Mononuclear cell (primary cell): ENCODE data around the gene ALS2CL. TPM values are rescaled to one million over a fixed set of nuclear protein-coding genes. Genes with fewer than 3 reads are reported as not detected.

Experiments used
- H3K27me3 ChIP-seq: 2 replicates; pipeline ENCODE4 v1.6.0; 2011; ENCODE audit warnings: low read length, control low read depth; ENCODE audit not compliant: insufficient read depth
- H3K4me1 ChIP-seq: 2 replicates; pipeline ENCODE4 v1.5.1; 2011; ENCODE audit warnings: mild to moderate bottlenecking, low read length, control low read depth; ENCODE audit not compliant: insufficient read depth
- H3K4me3 ChIP-seq: 2 replicates; pipeline ENCODE4 v1.5.1; 2011; ENCODE audit warnings: mild to moderate bottlenecking, low read length, moderate library complexity
- H3K9me3 ChIP-seq: 2 replicates; pipeline ENCODE4 v1.5.1; 2011; ENCODE audit warnings: low read depth, mild to moderate bottlenecking, control low read depth, low read length
- total RNA-seq: library from RNA; depleted of rRNA; stranded (reverse); fragments of >200 nt; gene quantifications from one replicate; pipeline ENCODE4 v1.2.3, GENCODE V29; 2012

The ALS2CL gene
- total RNA-seq, 1 donor, result 5.4 TPM

GRCh38 chr3:46699676-46700523 is 6.4 kb upstream of the ALS2CL start:
- H3K4me3 ChIP-seq, result no peak overlapping the region
- H3K27me3 ChIP-seq, result peaks cover 11% of the 10 kb centered on the region
- H3K4me1 ChIP-seq, result peaks cover 47% of the 10 kb centered on the region
- no peaks in the 10 kb centered on the region for H3K9me3 ChIP-seq

- H3K4me3 ChIP-seq, result no peak overlapping the region
- H3K9me3 ChIP-seq, result no peaks in the 10 kb centered on the region
- peaks cover 70% of the 10 kb centered on the region for H3K4me1 ChIP-seq
- peaks cover 4% of the 10 kb centered on the region for H3K27me3 ChIP-seq
These were observed 2.7 kb upstream of the ALS2CL start for GRCh38 chr3:46695962-46696894.

GRCh38 chr3:46695177-46695961 is 1.9 kb upstream of the ALS2CL start:
- H3K4me1 ChIP-seq, result peaks cover 72% of the 10 kb centered on the region
- peaks cover 4% of the 10 kb centered on the region for H3K27me3 ChIP-seq
- no peaks in the 10 kb centered on the region for H3K9me3 ChIP-seq
- no peak overlapping the region for H3K4me3 ChIP-seq

- Histone ChIP-seq H3K4me3 (no peak overlapping the region), H3K4me1 (peaks cover 65% of the 10 kb centered on the region), H3K27me3 (peaks cover 4% of the 10 kb centered on the region), H3K9me3 (no peaks in the 10 kb centered on the region)
These were observed 1.0 kb upstream of the ALS2CL start for GRCh38 chr3:46694520-46694919.

- H3K4me1 ChIP-seq, result peaks cover 59% of the 10 kb centered on the region
- no peaks in the 10 kb centered on the region for H3K9me3 ChIP-seq
- H3K27me3 ChIP-seq, result peaks cover 4% of the 10 kb centered on the region
- peak overlapping the region; percentile 15 for H3K4me3 ChIP-seq
These were observed 380 bp upstream of the ALS2CL start for GRCh38 chr3:46693892-46694226.

GRCh38 chr3:46692566-46692990 is 901 bp downstream of the ALS2CL start:
- Histone ChIP-seq H3K4me1 (peaks cover 59% of the 10 kb centered on the region), H3K9me3 (no peaks in the 10 kb centered on the region), H3K4me3 (peak overlapping the region; percentile 49), H3K27me3 (peaks cover 4% of the 10 kb centered on the region)

- no peaks in the 10 kb centered on the region for H3K9me3 ChIP-seq
- peaks cover 4% of the 10 kb centered on the region for H3K27me3 ChIP-seq
- no peak overlapping the region for H3K4me3 ChIP-seq
- H3K4me1 ChIP-seq, result peaks cover 49% of the 10 kb centered on the region
These were observed 2.7 kb downstream of the ALS2CL start for GRCh38 chr3:46690798-46691197.

GRCh38 chr3:46685446-46685845 is 8.0 kb downstream of the ALS2CL start:
- no peaks in the 10 kb centered on the region for H3K9me3 ChIP-seq
- H3K4me1 ChIP-seq, result peaks cover 9% of the 10 kb centered on the region
- H3K4me3 ChIP-seq, result no peak overlapping the region
- no peaks in the 10 kb centered on the region for H3K27me3 ChIP-seq

- H3K27me3 ChIP-seq, result no peaks in the 10 kb centered on the region
- H3K4me1 ChIP-seq, result peaks cover 7% of the 10 kb centered on the region
- H3K9me3 ChIP-seq, result no peaks in the 10 kb centered on the region
- no peak overlapping the region for H3K4me3 ChIP-seq
These were observed 8.6 kb downstream of the ALS2CL start for GRCh38 chr3:46684891-46685290.

- Histone ChIP-seq H3K4me3 (no peak overlapping the region), H3K27me3 (no peaks in the 10 kb centered on the region), H3K4me1 (peaks cover 7% of the 10 kb centered on the region), H3K9me3 (no peaks in the 10 kb centered on the region)
These were observed 10.5 kb downstream of the ALS2CL start for GRCh38 chr3:46682974-46683373.

- Histone ChIP-seq H3K9me3 (no peaks in the 10 kb centered on the region), H3K4me3 (no peak overlapping the region), H3K27me3 (no peaks in the 10 kb centered on the region), H3K4me1 (peaks cover 7% of the 10 kb centered on the region)
These were observed 11.5 kb downstream of the ALS2CL start for GRCh38 chr3:46681856-46682540.

- Histone ChIP-seq H3K4me3 (no peak overlapping the region), H3K4me1 (peaks cover 7% of the 10 kb centered on the region), H3K9me3 (no peaks in the 10 kb centered on the region), H3K27me3 (no peaks in the 10 kb centered on the region)
These were observed 12.1 kb downstream of the ALS2CL start for GRCh38 chr3:46681387-46681786.

GRCh38 chr3:46680298-46680826 is 13.1 kb downstream of the ALS2CL start:
- H3K27me3 ChIP-seq, result no peaks in the 10 kb centered on the region
- peaks cover 7% of the 10 kb centered on the region for H3K4me1 ChIP-seq
- no peaks in the 10 kb centered on the region for H3K9me3 ChIP-seq
- H3K4me3 ChIP-seq, result no peak overlapping the region

GRCh38 chr3:46679681-46680080 is 13.8 kb downstream of the ALS2CL start:
- Histone ChIP-seq H3K9me3 (no peaks in the 10 kb centered on the region), H3K4me1 (peaks cover 7% of the 10 kb centered on the region), H3K27me3 (no peaks in the 10 kb centered on the region), H3K4me3 (no peak overlapping the region)
